Liver (tissue), 3 donors: Measurements from ENCODE around the gene PDE10A.

Experiments
- RAD21 ChIP-seq, 2 donors: IDR thresholded peaks; 2 replicates each; pipeline ENCODE4 v1.6.1; 2016; ENCODE audit warnings: antibody characterized with exemption in 2 of 2, mild to moderate bottlenecking in 2 of 2
- TAF1 ChIP-seq: conservative IDR thresholded peaks from 2 replicates; pipeline ENCODE4 v1.6.1; 2016; ENCODE audit warnings: antibody characterized with exemption, mild to moderate bottlenecking
- YY1 ChIP-seq: IDR thresholded peaks from 2 replicates; pipeline ENCODE4 v1.6.1; 2016; ENCODE audit warnings: antibody characterized with exemption, mild to moderate bottlenecking
- TF ChIP-seq, protein P1 (sequence below): fragments of 150-350 bp; IDR thresholded peaks from 2 replicates; pipeline ENCODE4 v1.5.1; 2017; ENCODE audit warnings: improper control_type of control experiment, low read depth, low read length; ENCODE audit not compliant: missing input control
- TF ChIP-seq, protein P2 (sequence below): IDR thresholded peaks from 2 replicates; pipeline ENCODE4 v1.6.1; 2016; ENCODE audit warnings: antibody characterized with exemption, mild to moderate bottlenecking
- donor health status: healthy.
- donor health status: healthy.

DNA sequence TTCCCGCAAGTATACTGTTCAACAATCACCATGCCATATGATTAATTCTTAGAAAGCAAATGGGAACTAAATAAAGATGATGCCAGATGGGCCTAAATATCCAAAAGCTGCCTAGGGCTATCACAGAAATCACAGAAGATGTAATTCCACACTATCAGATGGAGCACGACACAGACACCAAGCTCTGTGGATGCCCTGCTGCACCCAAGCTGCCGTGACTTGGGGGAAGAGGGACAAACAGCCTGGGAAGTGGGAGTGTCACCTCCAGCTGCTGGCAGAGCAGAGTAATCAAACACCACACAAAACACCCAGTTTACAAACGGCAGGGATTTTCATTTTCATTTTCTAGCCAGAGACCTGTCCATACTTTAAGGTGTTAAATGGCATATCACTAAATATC lies 35.7 kb downstream of the PDE10A start:
- TF ChIP-seq, protein P1, sequence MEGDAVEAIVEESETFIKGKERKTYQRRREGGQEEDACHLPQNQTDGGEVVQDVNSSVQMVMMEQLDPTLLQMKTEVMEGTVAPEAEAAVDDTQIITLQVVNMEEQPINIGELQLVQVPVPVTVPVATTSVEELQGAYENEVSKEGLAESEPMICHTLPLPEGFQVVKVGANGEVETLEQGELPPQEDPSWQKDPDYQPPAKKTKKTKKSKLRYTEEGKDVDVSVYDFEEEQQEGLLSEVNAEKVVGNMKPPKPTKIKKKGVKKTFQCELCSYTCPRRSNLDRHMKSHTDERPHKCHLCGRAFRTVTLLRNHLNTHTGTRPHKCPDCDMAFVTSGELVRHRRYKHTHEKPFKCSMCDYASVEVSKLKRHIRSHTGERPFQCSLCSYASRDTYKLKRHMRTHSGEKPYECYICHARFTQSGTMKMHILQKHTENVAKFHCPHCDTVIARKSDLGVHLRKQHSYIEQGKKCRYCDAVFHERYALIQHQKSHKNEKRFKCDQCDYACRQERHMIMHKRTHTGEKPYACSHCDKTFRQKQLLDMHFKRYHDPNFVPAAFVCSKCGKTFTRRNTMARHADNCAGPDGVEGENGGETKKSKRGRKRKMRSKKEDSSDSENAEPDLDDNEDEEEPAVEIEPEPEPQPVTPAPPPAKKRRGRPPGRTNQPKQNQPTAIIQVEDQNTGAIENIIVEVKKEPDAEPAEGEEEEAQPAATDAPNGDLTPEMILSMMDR, result no peak
- TF ChIP-seq RAD21 (IDR thresholded peaks at IDR 0.05) (no peak), YY1 (no peak), TAF1 (no peak)
- TF ChIP-seq, protein P2, sequence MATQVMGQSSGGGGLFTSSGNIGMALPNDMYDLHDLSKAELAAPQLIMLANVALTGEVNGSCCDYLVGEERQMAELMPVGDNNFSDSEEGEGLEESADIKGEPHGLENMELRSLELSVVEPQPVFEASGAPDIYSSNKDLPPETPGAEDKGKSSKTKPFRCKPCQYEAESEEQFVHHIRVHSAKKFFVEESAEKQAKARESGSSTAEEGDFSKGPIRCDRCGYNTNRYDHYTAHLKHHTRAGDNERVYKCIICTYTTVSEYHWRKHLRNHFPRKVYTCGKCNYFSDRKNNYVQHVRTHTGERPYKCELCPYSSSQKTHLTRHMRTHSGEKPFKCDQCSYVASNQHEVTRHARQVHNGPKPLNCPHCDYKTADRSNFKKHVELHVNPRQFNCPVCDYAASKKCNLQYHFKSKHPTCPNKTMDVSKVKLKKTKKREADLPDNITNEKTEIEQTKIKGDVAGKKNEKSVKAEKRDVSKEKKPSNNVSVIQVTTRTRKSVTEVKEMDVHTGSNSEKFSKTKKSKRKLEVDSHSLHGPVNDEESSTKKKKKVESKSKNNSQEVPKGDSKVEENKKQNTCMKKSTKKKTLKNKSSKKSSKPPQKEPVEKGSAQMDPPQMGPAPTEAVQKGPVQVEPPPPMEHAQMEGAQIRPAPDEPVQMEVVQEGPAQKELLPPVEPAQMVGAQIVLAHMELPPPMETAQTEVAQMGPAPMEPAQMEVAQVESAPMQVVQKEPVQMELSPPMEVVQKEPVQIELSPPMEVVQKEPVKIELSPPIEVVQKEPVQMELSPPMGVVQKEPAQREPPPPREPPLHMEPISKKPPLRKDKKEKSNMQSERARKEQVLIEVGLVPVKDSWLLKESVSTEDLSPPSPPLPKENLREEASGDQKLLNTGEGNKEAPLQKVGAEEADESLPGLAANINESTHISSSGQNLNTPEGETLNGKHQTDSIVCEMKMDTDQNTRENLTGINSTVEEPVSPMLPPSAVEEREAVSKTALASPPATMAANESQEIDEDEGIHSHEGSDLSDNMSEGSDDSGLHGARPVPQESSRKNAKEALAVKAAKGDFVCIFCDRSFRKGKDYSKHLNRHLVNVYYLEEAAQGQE, result no peak
